PC-3 (cell line): Measurements from ENCODE around the gene OR5AK2. TPM values are rescaled to one million over a fixed set of nuclear protein-coding genes. Genes with fewer than 3 reads are reported as not detected.

Experiments used
- ATAC-seq: fragments of 200-7000 bp; cut with Tn5 transposase; 2 replicates; pipeline ENCODE4 v1.9.1; 2020; ENCODE audit warnings: mild to moderate bottlenecking, moderate library complexity
- BruUV-seq: library from RNA; stranded (reverse); fragments of 400-500 nt; replicated peaks from 2 replicates; lab custom pipeline; 2021; lab: Mats Ljungman, UMichigan
- CTCF ChIA-PET: fragments of 300-600 bp; sonication (Branson Sonifier 250); formaldehyde crosslinking; loops from one replicate; lab custom pipeline; 2022; ENCODE audit warnings: antibody characterized with exemption; lab: Charles Lee
- POLR2A ChIA-PET: fragments of 300-600 bp; sonication (Branson Sonifier 250); formaldehyde crosslinking; loops from one replicate; lab custom pipeline; 2022; ENCODE audit warnings: antibody characterized with exemption; ENCODE audit not compliant: unreplicated experiment; lab: Charles Lee
- DNase-seq: peaks from one replicate; pipeline ENCODE4 v3.0.0-alpha.2; 2015
- H2AFZ ChIP-seq: fragments of 300-600 bp; sonication (generic); 2 replicates; pipeline ENCODE4 v1.6.0; 2016; ENCODE audit warnings: antibody characterized with exemption, low read length
- H3F3A ChIP-seq: fragments of 300-600 bp; sonication (generic); one replicate; pipeline ENCODE4 v1.6.0; 2017; ENCODE audit warnings: antibody characterized with exemption, low read length, control low read depth, mild to moderate bottlenecking; ENCODE audit not compliant: unreplicated experiment
- H3K27ac ChIP-seq: fragments of 300-600 bp; sonication (generic); 2 replicates; pipeline ENCODE4 v1.5.1; 2016; ENCODE audit warnings: mild to moderate bottlenecking, low read length
- H3K27me3 ChIP-seq: fragments of 300-600 bp; sonication (generic); 2 replicates; pipeline ENCODE4 v1.6.1; 2016; ENCODE audit warnings: low read length, mixed read lengths
- H3K36me3 ChIP-seq: fragments of 300-600 bp; sonication (generic); 2 replicates; pipeline ENCODE4 v1.6.1; 2016; ENCODE audit warnings: low read depth, mixed run types, low read length, mixed read lengths
- H3K4me1 ChIP-seq: fragments of 300-600 bp; sonication (generic); 2 replicates; pipeline ENCODE4 v1.5.1; 2016; ENCODE audit warnings: low read length; ENCODE audit not compliant: insufficient read depth
- H3K4me2 ChIP-seq: fragments of 300-600 bp; sonication (generic); 2 replicates; pipeline ENCODE4 v1.6.0; 2016; ENCODE audit warnings: low read length
- H3K4me3 ChIP-seq: fragments of 300-600 bp; sonication (generic); 2 replicates; pipeline ENCODE4 v1.5.1; 2016; ENCODE audit warnings: mild to moderate bottlenecking, low read length, mixed read lengths
- H3K79me2 ChIP-seq: fragments of 300-600 bp; sonication (generic); 2 replicates; pipeline ENCODE4 v1.6.1; 2017; ENCODE audit warnings: low read length, mixed read lengths
- H3K9ac ChIP-seq: fragments of 300-600 bp; sonication (generic); 2 replicates; pipeline ENCODE4 v1.6.0; 2016; ENCODE audit warnings: mild to moderate bottlenecking, low read length
- H3K9me2 ChIP-seq: fragments of 300-600 bp; sonication (generic); replicated peaks from 2 replicates; pipeline ENCODE4 v1.6.1; 2016; ENCODE audit warnings: mixed run types, low read length, mixed read lengths
- H3K9me3 ChIP-seq: fragments of 300-600 bp; sonication (generic); 2 replicates; pipeline ENCODE4 v1.6.1; 2016; ENCODE audit warnings: low read length, mixed read lengths
- H4K20me1 ChIP-seq: fragments of 300-600 bp; sonication (generic); 2 replicates; pipeline ENCODE4 v1.6.1; 2016; ENCODE audit warnings: low read length, mixed read lengths
- CTCF ChIP-seq: fragments of 300-600 bp; sonication (generic); conservative IDR thresholded peaks from 2 replicates; pipeline ENCODE4 v1.5.1; 2017; ENCODE audit warnings: antibody characterized with exemption, low read depth, mild to moderate bottlenecking, low read length
- EZH2 ChIP-seq: fragments of 300-600 bp; sonication (generic); IDR thresholded peaks from one replicate; pipeline ENCODE4 v1.6.1; 2017; ENCODE audit warnings: antibody characterized with exemption, mild to moderate bottlenecking, low read length; ENCODE audit not compliant: unreplicated experiment
- EZH2phosphoT487 ChIP-seq: fragments of 300-600 bp; sonication (generic); IDR thresholded peaks from 2 replicates; pipeline ENCODE4 v1.6.1; 2018; ENCODE audit warnings: mild to moderate bottlenecking, antibody characterized with exemption, low read length, borderline replicate concordance
- intact Hi-C: fragments of 100-400 bp; cut with micrococcal nuclease; formaldehyde crosslinking; loops from 2 replicates; pipeline ENCODE4 v1.9.0; 2023
- total RNA-seq: library from RNA; depleted of rRNA; stranded (reverse); fragments of >200 nt; gene quantifications from 2 replicates; pipeline ENCODE4 v1.2.3, GENCODE V29; 2014

Gene OR5AK2
- total RNA-seq, 1 experiment from 2014 or later: not detected

GRCh38 chr11:56968524-56968923 lies 20.2 kb upstream of the OR5AK2 start:
- Histone ChIP-seq H3K27ac (no peak overlapping the region), H3K36me3 (no peaks in the 10 kb centered on the region), H3K4me1 (no peaks in the 10 kb centered on the region), H4K20me1 (no peaks in the 10 kb centered on the region), H3F3A (no peaks in the 10 kb centered on the region), H3K4me2 (no peak overlapping the region), H3K79me2 (no peaks in the 10 kb centered on the region), H2AFZ (no peak overlapping the region), H3K27me3 (no peaks in the 10 kb centered on the region), H3K9ac (no peak overlapping the region), H3K9me3 (0 out of 2 replicates have a peak, but pooled peaks cover 1% of the 10 kb centered on the region), H3K9me2 (no peaks in the 10 kb centered on the region), H3K4me3 (no peak overlapping the region)
- DNase-seq (no peak), ATAC-seq (no peak)
- CTCF ChIA-PET: no interaction called here
- no TSS peak for BruUV-seq
- POLR2A ChIA-PET: no interaction called here
- intact Hi-C loops: no loop called here
- TF ChIP-seq CTCF (no peak), EZH2 (no peak), EZH2phosphoT487 (no peak)

DNA sequence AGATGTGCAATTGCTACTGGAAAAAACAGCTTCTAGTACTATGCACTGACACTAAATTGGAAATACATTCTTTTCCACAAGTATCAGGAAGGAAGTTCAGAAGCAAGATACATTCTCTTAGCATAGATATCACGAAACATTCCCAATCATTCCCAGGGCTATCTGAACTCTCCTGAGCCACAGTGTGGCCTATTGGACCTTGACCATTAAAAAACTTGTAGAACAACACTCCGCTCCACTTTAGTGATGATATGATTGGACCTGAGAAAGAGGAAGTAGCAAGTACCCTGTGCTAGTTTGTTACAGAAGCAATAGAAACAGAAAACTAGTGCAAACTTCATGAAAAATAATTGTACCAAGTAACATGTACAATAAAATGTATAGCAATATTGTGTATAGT lies 11.4 kb upstream of the OR5AK2 start:
- intact Hi-C loops: no loop called here
- CTCF ChIA-PET: no interaction called here
- Histone ChIP-seq H3K27ac (no peak overlapping the region), H3K4me3 (no peak overlapping the region), H3F3A (no peaks in the 10 kb centered on the region), H3K36me3 (no peaks in the 10 kb centered on the region), H2AFZ (no peak overlapping the region), H4K20me1 (no peaks in the 10 kb centered on the region), H3K27me3 (peaks cover 21% of the 10 kb centered on the region), H3K9me2 (no peaks in the 10 kb centered on the region), H3K4me1 (no peaks in the 10 kb centered on the region), H3K9ac (no peak overlapping the region), H3K79me2 (no peaks in the 10 kb centered on the region), H3K9me3 (0 out of 2 replicates have a peak, but pooled peaks cover 3% of the 10 kb centered on the region), H3K4me2 (no peak overlapping the region)
- TF ChIP-seq EZH2: no peak
- no peak for TF ChIP-seq CTCF
- no peak for TF ChIP-seq EZH2phosphoT487
- ATAC-seq (no peak), DNase-seq (no peak)
- BruUV-seq: no TSS peak
- POLR2A ChIA-PET: no interaction called here

- POLR2A ChIA-PET: no interaction called here
- ATAC-seq: no peak
Observed at GRCh38 chr11:56990702-56991101, 2.0 kb downstream of the OR5AK2 start.

More at GRCh38 chr11:56990702-56991101, 2.0 kb downstream of the OR5AK2 start:
- TF ChIP-seq EZH2phosphoT487 (no peak), CTCF (no peak)
- Histone ChIP-seq H3K27me3 (0 out of 2 replicates have a peak, but pooled peaks cover 9% of the 10 kb centered on the region), H2AFZ (no peak overlapping the region), H3K4me3 (no peak overlapping the region), H3F3A (no peaks in the 10 kb centered on the region), H3K79me2 (no peaks in the 10 kb centered on the region), H4K20me1 (no peaks in the 10 kb centered on the region), H3K9me2 (no peaks in the 10 kb centered on the region), H3K4me1 (no peaks in the 10 kb centered on the region), H3K9me3 (no peaks in the 10 kb centered on the region), H3K9ac (no peak overlapping the region), H3K27ac (no peak overlapping the region), H3K4me2 (no peak overlapping the region), H3K36me3 (no peaks in the 10 kb centered on the region)
- BruUV-seq: no TSS peak
- intact Hi-C loops: no loop called here
- CTCF ChIA-PET: no interaction called here
- no peak for DNase-seq
